HG03045 (cell line): ENCODE data around the gene SNTA1.
"Not testable (repeated sequence)": the region's sequence is repeated elsewhere in the genome, so short reads cannot be mapped to it uniquely, and the experiment has no call there.

ENCODE experiments used
- ATAC-seq: cut with Tn5 transposase; IDR thresholded peaks from one replicate; pipeline ENCODE4 v1.9.1; 2021; ENCODE audit warnings: mild to moderate bottlenecking, moderate library complexity; ENCODE audit not compliant: unreplicated experiment

The SNTA1 gene

GRCh38 chr20:33433465-33434234, 9.9 kb downstream of the SNTA1 start:
- ATAC-seq = no peak

GRCh38 chr20:33431797-33432381, 11.7 kb downstream of the SNTA1 start:
- ATAC-seq = no peak

DNA sequence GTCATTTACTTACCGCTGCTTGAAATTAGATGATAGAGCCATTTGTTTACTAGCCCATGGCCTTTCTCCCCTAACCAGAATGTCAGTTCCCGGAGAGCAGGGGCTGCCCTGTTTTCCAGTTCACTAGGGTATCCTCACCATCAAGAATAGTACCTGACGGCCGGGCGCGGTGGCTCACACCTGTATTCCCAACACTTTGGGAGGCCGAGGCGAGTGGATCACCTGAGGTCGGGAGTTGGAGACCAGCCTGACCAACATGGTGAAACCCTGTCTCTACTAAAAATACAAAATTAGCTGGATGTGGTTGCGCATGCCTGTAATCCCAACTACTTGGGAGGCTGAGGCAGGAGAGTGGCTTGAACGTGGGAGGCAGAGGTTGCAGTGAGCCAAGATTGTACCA, 19.7 kb downstream of the SNTA1 start:
- ATAC-seq = not testable (repeated sequence)

DNA sequence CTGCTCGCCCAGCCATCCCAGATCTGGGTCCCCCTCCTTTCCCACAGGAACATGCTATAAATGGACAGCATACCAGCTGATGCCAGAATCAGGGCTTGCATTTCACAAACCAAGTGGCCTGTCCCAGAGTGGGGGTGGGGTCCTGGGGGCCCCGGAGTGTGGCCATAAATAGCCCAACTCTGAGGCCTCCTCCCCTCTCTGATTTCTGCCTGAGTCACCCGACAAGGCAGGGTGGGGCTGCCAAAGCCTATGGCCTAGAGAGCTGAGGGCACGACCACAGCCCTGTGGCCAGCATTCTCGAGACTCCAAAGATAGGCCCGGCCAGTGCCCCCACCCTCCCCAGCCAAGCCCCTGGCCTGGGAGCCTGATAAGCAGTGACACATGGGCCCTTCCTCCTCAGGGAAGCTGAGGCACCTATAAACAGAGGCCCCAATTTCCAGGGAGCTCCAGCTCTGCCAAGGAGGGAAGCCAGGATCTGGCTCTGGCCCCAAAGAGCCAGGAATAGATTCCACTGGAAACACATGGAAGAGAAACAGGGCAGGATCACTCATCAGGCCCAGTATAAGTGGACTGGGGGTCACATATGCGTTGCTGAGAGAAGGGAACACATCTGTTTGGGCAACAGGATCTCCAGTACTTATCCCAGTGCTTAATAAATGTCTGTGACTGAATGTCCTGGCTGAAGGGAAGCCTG, 20.3 kb downstream of the SNTA1 start:
- no peak for ATAC-seq

DNA sequence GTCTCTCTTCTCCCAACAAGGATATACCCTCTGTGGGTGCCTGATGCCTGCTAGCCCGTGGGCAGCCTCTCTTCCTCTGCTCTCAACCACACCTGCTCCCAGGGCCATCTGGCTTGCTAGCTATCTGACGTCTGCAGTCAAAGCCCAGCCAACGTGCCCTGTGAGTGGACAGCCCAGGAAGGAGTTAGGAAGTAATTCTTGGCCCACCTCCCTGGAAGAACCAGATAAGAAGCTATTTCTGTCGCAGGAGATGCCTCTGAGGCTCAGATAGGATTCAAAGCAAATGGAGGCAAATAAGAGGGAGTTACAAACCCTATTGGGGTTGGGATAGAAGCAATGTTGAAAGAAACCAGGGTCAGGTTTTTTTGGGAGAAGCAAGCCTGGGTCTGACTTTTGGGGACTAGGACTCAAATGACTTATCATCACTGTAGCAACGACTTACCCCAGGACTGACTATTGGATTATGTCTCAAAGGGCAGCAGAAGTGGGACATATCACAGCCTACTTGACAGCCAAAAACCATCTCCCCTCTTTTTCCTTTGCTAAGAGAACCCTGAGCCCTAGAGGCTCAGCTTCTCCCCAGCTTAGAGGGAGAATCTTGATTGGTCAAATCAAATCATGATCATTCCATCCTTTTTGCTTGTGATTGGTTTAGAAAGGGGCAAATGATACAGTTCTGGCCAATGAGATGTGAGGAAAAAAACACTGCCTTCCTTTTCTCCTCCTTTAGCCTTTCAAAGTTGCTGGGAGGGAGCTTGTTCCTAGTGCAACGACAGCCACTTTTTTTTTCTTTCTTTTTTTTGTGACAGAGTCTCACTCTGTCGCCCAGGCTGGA, 24.2 kb downstream of the SNTA1 start:
- ATAC-seq = no peak

GRCh38 chr20:33418033-33418432, 25.5 kb downstream of the SNTA1 start:
- ATAC-seq = no peak

GRCh38 chr20:33415948-33416347, 27.6 kb downstream of the SNTA1 start:
- no peak for ATAC-seq

DNA sequence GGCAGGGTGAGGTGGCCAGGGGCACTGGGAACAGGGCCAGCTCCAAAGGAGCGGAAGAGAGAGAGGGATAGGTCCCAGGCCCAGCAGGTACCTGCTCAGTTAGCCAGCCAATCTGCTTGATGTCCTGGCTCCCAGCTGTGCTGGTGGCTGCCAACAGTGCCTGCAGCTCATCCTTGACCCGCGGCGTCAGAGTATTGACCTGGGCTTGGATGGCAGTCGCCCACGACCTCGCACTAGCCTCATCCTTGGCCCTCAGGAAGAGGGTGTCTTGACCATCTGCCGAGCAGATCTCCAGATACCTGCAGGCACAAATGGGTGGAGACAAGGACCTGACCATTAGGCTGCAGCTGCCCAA, 31.1 kb downstream of the SNTA1 start:
- ATAC-seq = no peak

GRCh38 chr20:33411711-33412483, 31.7 kb downstream of the SNTA1 start:
- ATAC-seq = no peak

DNA sequence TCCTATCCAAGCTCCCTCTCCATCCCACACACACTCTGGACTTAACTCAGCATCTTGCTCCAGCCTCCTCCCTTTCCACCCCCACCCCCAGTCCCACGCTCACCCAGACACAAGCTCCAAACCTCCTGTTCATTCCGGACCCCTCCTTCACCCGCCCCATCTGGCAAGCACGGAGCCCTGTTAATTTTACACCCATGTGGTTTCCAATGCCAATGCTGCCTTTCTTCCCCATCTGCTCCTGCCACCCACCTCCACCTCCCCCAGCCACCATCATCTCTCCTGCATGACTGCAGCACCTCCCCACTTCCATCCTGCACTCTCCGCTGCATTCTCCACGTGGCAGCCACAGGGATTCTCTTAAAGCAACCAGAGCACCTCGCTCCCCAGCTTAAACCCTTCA, 32.3 kb downstream of the SNTA1 start:
- no peak for ATAC-seq

- no peak for ATAC-seq
Measured at GRCh38 chr20:33410081-33410742, 33.4 kb downstream of the SNTA1 start.

- no peak for ATAC-seq
Measured at GRCh38 chr20:33408716-33409654, 34.6 kb downstream of the SNTA1 start.

GRCh38 chr20:33408313-33408712, 35.2 kb downstream of the SNTA1 start:
- ATAC-seq = no peak

DNA sequence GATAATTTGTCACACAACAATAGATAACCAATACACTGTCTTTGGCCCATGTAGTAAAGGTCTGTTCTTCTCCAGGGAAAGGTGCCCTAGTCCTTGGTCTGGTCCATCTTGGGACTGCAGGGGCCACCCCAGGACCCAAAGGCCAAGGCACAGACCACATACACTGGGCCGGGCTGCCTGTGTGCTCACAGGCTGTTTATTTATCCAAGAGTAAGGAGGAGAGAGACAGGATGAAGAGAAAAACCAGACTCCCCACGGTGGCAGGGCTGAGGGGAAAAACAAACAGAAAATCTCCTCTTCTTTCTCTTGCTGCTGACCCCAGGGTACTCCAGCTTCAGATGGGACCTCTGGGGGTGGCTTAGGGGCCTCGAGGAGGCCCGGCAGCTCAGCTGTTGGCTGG, 35.8 kb downstream of the SNTA1 start:
- ATAC-seq = no peak

DNA sequence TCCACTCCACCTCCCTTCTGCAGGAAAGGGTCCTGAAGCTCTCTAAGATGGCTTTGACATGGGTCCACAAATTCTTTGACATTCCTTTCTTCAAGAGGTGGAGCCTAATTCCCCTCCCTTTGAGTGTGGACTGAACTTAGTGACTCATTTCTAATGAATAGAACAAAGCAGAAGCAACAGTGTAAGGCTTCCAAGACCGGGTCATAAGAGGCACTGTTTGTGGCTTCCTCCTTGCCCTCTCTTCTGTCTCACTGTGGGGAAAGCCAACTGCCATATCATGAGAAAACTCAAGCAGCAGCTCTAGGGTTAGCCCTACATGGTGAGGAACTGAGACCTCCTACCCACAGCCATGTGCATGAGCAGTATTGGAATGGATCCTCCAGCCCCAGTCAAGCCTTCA, 36.3 kb downstream of the SNTA1 start:
- ATAC-seq = no peak

DNA sequence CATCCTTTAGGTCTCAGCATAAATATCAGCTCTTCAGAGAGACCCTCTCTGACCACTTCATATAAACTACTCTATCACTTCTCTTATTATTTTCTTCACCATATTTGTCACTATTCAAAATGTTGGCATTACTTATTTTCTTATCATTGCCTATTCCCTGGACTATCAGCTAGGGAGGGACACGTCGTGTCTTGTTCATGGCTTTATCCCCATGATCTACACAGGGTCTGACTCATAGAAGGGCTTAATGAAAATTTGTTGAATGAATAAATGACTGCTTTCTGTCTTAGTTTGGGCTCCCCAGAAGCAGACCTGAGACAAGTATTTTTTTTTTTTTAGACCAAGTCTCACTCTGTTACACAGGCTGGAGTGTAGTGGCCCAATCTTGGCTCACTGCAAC, 39.3 kb downstream of the SNTA1 start:
- ATAC-seq = no peak

DNA sequence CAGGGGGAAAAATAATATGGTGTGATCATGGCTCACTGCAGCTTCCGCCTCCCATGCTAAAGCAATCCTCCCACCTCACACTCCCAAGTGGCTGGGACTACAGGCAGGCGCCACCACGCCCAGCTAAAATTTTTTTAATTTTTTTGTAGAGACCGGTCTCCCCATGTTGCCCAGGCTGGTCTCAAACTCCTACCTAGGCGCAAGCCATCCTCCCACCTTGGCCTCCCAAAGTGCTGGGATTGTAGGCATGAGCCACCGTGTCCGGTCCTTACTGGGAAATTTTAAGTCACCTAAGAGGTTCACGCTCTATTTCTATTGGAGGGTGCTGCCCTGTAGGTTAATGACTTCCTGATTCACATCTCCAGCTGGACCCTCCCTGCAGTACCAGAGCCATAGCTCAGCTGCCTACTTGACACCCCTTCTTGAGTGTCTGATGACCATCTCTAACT, 41.6 kb downstream of the SNTA1 start:
- no peak for ATAC-seq

DNA sequence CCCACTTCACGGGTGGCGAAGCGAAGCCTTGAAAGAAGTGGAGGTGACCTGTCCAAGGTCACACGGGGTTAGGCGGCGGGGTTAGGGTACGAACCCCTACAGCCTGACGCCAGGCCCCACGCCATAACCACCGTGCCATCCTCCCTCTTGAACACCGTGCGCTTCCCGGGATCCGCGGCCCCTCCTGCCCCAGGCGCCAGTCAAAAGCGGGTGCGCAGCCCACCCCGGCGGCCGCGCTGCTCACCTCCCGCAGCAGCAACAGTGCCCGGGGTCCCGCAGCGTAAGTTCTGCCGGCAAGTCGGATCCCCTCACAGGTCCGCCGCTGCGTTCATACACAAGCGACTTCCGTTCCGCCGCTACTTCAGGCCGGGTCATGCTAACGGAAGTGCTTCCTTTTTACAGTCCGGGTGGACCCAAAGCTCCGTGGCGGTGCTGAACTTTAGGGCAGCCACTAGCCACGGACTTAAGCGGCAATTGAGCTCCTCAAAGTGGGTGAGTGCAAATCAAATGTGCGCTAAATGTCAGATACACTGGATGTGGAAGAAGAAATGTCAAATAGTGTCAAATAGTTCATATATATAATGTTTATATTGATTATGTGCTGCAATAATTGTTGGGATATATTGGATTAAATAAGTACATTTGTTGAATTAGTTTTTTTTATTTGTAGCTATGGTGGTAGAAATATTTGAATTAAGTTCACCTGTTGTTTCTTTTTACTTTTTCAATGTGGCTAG, 42.2 kb downstream of the SNTA1 start, which contains the start of gene CDK5RAP1:
Gene CDK5RAP1, minus strand, starts transcription at position 336 of the 737 bp plus-strand sequence. CDS start 4,455 bp downstream, outside the sequence.
- ATAC-seq = peak; percentile 73
